Smooth muscle cell of the brain vasculature (primary cell): ENCODE data around the gene ZBTB42.

Source experiments
- DNase-seq: peaks from one replicate; pipeline ENCODE4 v3.0.0-alpha.2; 2012; ENCODE audit warnings: low read depth, low spot score

Gene ZBTB42

DNA sequence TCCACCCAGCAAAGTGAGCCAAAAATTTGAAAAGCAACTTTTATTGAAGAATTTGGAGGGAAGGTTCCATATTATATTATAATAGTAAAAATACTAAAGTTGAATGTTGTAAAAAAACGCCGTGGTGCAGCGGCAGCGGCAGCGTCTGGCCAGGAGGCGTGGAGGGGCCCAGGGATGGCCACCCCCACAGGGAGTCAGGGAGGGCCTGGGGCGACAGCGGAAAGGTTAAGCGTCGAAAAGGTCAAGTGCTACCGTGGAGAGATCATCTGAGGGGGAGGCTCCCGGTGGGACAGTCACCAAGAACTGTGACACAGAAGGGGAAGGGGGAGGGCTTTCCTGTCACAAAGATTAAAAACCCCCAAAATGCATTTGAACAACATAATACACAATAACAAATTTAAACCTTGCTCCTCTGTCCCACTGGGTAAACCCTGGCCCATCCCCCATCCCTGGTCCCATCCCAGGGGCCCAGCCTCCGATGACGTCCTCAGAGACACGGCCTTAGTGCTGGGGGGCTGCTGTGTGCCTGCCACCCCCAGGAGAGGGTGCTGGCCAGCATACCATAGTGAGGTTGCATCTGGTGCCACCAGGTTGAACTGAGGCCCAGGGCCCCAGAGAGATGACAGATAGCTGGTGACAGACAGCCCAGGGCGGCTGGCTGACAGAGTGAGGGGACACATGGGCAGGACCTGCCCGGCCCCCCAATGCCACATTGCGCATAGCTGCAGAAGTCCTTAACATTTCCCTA is 31.4 kb upstream of the ZBTB42 start:
- no peak for DNase-seq

GRCh38 chr14:104770072-104770579 is 30.8 kb upstream of the ZBTB42 start:
- no peak for DNase-seq

GRCh38 chr14:104770851-104771272 is 30.0 kb upstream of the ZBTB42 start:
- no peak for DNase-seq

DNA sequence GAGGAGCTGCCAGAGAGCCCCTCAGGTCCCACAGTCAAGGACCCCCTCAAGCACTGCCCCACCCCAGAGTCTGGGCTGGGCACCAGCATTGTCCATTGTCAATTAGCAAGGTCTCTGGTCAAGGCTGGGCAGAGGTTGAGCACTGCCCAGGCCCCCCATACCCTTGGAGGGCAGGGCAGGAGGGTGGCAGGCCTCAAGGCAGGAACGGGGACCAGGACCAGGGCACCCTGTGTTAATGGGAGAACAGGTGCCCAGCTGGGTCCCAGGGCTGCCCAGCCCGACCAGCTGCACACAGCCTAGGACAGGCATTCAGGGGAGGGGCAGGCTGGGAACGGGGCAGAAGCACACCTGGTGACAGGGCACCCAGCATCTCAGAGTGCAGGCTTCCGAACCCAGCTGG is 29.5 kb upstream of the ZBTB42 start:
- no peak for DNase-seq

- DNase-seq = no peak
These were observed 28.8 kb upstream of the ZBTB42 start for GRCh38 chr14:104771918-104772706.

DNA sequence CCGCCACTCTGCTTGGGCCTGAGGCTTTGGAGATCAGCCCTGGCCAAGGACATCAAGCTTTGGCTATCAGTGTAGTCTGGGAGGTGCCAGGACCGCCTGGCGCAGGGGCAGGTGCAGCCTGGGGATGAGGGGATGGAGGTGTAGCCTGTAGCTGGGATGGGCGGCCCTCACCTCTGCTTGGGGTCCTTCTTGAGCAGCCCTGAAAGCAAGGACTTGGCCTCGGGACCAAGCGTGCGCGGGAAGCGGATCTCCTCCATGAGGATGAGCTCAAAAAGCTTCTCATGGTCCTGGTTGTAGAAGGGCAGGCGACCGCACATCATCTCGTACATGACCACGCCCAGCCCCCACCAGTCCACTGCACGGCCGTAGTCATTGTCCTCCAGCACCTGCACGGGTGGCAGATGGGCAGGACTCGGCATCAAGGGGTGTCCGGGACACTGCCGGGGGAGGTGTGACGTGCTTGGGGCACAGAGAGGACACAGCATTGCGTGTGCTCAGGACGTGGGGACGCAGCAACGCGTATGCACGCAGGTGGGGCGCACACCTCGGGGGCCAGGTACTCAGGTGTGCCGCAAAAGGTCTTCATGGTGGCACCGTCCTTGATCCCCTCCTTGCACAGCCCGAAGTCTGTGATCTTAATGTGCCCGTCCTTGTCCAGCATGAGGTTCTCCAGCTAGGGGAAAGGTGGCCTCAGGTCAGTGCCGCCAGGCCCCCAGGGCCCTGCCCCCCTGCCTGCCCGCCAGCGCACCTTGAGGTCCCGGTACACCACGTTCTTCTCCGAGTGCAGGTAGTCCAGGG is 28.0 kb upstream of the ZBTB42 start:
- no peak for DNase-seq

DNA sequence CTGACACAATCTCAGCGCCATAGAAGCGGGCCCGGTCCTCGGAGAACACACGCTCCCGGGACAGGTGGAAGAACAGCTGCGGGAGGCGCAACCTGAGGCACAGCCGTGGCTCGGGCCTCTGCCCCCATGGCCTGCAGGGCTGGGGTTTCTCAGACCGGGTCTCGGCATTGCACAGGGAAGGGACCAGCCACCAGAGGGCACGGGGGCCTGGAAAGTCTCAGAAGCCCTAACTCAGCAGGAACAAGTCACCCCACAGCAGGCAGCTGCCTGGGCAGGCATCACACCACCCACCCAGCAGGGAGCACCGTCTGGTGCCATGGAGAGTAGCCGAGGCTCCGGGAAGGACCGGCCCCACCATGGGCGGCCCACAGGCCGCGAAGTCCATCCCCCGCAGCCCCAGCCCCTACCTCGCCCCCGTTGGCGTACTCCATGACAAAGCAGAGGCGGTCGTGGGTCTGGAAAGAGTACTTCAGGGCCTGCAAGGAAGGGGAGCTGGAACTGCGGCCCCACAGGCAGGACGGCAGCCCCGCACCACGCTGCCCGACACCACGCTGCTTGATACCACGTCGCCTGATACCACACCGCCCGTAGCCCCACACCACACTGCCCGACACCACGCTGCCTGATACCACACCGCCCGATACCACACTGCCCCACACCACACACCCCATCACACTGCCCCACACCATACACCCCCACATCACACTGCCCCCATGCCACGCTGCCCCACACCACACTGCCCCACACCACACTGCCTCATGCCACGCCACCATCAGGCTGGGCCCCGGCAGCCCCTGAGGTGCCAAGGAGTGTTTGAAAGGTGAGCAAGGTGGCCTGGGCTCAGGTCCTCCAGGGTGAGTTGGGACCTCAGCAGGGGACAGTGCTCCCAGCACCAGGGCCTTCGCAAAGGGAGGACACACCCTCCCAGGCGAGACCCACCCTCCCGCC is 27.1 kb upstream of the ZBTB42 start:
- no peak for DNase-seq

- DNase-seq = no peak
These were observed 26.3 kb upstream of the ZBTB42 start for GRCh38 chr14:104774453-104775072.

DNA sequence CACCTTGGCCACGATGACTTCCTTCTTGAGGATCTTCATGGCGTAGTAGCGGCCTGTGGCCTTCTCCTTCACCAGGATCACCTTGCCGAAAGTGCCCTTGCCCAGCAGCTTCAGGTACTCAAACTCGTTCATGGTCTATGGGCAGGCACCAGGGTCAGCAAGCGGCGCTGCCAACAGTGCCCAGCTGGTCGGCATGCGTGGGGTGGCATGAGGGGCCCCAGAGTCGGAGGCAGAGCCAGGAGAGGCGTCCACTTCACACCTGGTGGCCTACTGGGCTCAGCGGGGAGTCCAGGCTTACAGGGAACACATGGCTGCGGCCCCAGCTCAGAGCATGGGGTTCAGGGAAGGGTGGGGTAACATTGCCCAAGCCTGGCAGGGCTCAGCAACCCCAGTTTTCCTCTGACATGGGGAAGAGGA is 25.8 kb upstream of the ZBTB42 start:
- no peak for DNase-seq

DNA sequence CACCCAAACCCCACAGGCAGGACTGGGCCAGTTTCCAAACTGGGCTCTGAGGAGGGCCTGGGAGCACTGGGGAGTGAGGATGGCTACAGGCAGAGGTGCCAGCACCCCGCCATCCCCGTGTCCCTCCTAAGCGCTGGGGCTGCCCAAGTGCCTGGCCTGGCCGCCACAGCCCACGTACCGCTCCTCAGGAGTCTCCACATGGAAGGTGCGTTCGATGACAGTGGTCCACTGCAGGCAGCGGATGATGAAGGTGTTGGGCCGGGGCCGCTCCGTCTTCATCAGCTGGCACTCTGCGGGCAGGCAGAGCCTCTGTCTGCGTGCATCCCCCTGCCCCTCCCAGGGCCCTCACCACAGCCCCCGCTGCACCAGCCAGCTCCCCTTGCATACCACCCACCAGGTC is 24.4 kb upstream of the ZBTB42 start:
- DNase-seq = no peak

- DNase-seq = no peak
These were observed 23.7 kb upstream of the ZBTB42 start for GRCh38 chr14:104776961-104777807.

- no peak for DNase-seq
These were observed 23.1 kb upstream of the ZBTB42 start for GRCh38 chr14:104777808-104778249.

DNA sequence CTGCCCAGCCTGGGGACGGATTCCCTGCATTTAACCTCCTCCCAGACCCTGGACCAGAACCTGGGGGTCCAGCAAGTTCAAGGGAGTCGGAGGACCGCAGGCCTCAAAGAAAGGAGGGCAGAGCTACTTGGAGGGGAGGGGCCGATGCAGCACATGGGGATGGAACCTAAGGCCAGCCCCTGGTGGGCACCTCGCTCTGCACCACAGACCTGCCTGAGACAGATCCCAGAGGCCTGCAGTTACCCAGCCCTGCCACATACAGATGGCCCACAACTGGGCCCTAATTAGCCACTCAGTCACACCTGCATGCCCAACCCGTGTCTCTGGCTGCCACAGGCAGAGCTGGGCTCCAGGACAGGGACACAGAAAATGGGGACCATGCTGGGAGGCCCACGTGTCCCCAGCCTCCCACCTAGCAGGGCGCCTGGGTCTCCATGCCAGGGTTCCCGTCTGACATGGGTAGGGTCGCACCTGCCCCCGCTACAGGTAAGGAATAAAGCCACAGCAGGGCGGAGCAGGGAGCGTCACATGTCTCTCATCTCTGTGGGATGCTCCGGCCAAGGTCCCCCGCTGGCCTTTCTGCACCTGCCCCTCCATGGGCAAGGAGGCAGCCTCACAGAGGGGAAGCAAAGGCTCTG is 22.1 kb upstream of the ZBTB42 start:
- DNase-seq = no peak

GRCh38 chr14:104779776-104780512 is 21.0 kb upstream of the ZBTB42 start:
- no peak for DNase-seq

- no peak for DNase-seq
These were observed 20.3 kb upstream of the ZBTB42 start for GRCh38 chr14:104780513-104781030.

- DNase-seq = no peak
These were observed 19.4 kb upstream of the ZBTB42 start for GRCh38 chr14:104781271-104782077.
